ENCODE measurements around the gene NMD3. TPM values are rescaled to one million over a fixed set of nuclear protein-coding genes. Genes with fewer than 3 reads are reported as not detected.
A peak's percentile ranks its signal among the peaks of the same experiment; 100 is the strongest.

The NMD3 gene
- total and polyA plus RNA-seq, 2 donors from 2014 or later, result 24.2 to 55.5 TPM

- DNase-seq (peak in 1 of 5 donors; percentile 28), FAIRE-seq (no peak)
- Histone ChIP-seq H3K9me3 (ENCODE audit: control insufficient read depth in 2 of 3, insufficient read depth in 1 of 3, low read length in 3 of 3) (peaks cover 0 to 14% (median 0%) of the 10 kb centered on the region in 3 donors), H3K36me3 (ENCODE audit: control insufficient read depth in 2 of 3, insufficient read depth in 3 of 3, low read length in 3 of 3) (no peaks in the 10 kb centered on the region), H3K27ac (ENCODE audit: low read depth in 2 of 2, low read length in 2 of 2) (no peak overlapping the region), H3K4me3 (ENCODE audit: low read length in 3 of 3) (no peak overlapping the region), H3K9ac (ENCODE audit: low read length in 3 of 3) (no peak overlapping the region), H3K4me1 (ENCODE audit: control insufficient read depth in 2 of 3, insufficient read depth in 2 of 3, low read depth in 1 of 3, low read length in 3 of 3) (no peaks in the 10 kb centered on the region), H3K27me3 (ENCODE audit: control insufficient read depth, insufficient read depth, low read length) (no peaks in the 10 kb centered on the region)
- intact Hi-C loops (cut with DNase I), result no loop called here
- TF ChIP-seq CTCF (IDR thresholded peaks at IDR 0.05; ENCODE audit: borderline replicate concordance, extremely low read depth, insufficient read depth), result no peak
These were observed 74.2 kb downstream of the NMD3 start for GRCh38 chr3:161295325-161295724.

GRCh38 chr3:161296814-161297213, 75.7 kb downstream of the NMD3 start:
- no peak overlapping the region for H3K9ac ChIP-seq (ENCODE audit: low read length in 3 of 3)
- no peaks in the 10 kb centered on the region for H3K36me3 ChIP-seq (ENCODE audit: control insufficient read depth in 2 of 3, insufficient read depth in 3 of 3, low read length in 3 of 3)
- DNase-seq (no peak), FAIRE-seq (no peak)
- intact Hi-C loops (cut with DNase I), result no loop called here
- no peaks in the 10 kb centered on the region for H3K4me1 ChIP-seq (ENCODE audit: control insufficient read depth in 2 of 3, insufficient read depth in 2 of 3, low read depth in 1 of 3, low read length in 3 of 3)
- H3K4me3 ChIP-seq (ENCODE audit: low read length in 3 of 3), result no peak overlapping the region
- no peaks in the 10 kb centered on the region for H3K27me3 ChIP-seq (ENCODE audit: control insufficient read depth, insufficient read depth, low read length)
- no peak overlapping the region for H3K27ac ChIP-seq (ENCODE audit: low read depth in 2 of 2, low read length in 2 of 2)
- peaks cover 0 to 14% (median 0%) of the 10 kb centered on the region in 3 donors for H3K9me3 ChIP-seq (ENCODE audit: control insufficient read depth in 2 of 3, insufficient read depth in 1 of 3, low read length in 3 of 3)
- no peak for TF ChIP-seq CTCF (IDR thresholded peaks at IDR 0.05; ENCODE audit: borderline replicate concordance, extremely low read depth, insufficient read depth)

Other genes with a start within 250 kb of the NMD3 start
- 25.7 TPM for gene B3GALNT1, start 116.0 kb upstream of the NMD3 start, total RNA-seq
- 18.0 TPM for gene B3GALNT1, start 116.0 kb upstream of the NMD3 start, polyA plus RNA-seq (ENCODE audit: insufficient read depth, low read depth, low replicate concordance)
- gene SPTSSB, start 150.2 kb downstream of the NMD3 start, total RNA-seq, result 7.8 TPM
- gene SPTSSB, start 150.2 kb downstream of the NMD3 start, polyA plus RNA-seq (ENCODE audit: insufficient read depth, low read depth, low replicate concordance), result 0.52 TPM

Data from kidney (tissue), 14 donors.